ENCODE data around the gene COL20A1.

DNA sequence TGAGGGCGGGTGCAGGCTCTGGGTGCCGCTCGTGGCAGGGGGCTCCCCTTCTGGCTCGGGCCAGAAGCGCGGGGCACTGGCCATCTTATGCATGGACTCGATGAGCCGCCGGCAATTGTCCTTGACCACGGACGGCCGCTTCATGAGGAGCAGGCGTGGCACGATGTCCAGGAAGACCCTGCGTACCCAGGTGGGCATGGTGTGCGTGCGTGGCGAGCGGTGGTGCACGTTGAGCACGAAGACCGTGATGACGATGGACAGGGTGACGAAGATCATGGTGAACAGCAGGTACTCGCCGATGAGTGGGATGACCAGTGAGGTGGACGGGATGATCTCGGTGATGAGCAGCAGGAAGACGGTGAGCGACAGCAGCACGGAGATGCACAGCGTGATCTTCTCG lies 57.2 kb downstream of the COL20A1 start:
- TF ChIP-seq, protein P1, sequence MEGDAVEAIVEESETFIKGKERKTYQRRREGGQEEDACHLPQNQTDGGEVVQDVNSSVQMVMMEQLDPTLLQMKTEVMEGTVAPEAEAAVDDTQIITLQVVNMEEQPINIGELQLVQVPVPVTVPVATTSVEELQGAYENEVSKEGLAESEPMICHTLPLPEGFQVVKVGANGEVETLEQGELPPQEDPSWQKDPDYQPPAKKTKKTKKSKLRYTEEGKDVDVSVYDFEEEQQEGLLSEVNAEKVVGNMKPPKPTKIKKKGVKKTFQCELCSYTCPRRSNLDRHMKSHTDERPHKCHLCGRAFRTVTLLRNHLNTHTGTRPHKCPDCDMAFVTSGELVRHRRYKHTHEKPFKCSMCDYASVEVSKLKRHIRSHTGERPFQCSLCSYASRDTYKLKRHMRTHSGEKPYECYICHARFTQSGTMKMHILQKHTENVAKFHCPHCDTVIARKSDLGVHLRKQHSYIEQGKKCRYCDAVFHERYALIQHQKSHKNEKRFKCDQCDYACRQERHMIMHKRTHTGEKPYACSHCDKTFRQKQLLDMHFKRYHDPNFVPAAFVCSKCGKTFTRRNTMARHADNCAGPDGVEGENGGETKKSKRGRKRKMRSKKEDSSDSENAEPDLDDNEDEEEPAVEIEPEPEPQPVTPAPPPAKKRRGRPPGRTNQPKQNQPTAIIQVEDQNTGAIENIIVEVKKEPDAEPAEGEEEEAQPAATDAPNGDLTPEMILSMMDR (conservative IDR thresholded peaks at IDR 0.05; ENCODE audit: low read depth, low read length), result no peak
- no peak for TF ChIP-seq EZH2 (IDR thresholded peaks at IDR 0.05; ENCODE audit: low read length, unreplicated experiment)
- no peak for TF ChIP-seq EZH2phosphoT487 (IDR thresholded peaks at IDR 0.05; ENCODE audit: borderline replicate concordance, low read length)
